Measurements from ENCODE around the gene ABR.

- TF ChIP-seq POLR2A (IDR thresholded peaks at IDR 0.05) (no peak), CTCF (IDR thresholded peaks at IDR 0.05) (no peak)
These were observed 118.8 kb downstream of the ABR start for GRCh38 chr17:1060991-1061390.
